Adrenal gland (tissue), 12 donors: ENCODE results near the gene MCF2L. TPM values are rescaled to one million over a fixed set of nuclear protein-coding genes. Genes with fewer than 3 reads are reported as not detected.

Experiments used
- DNase-seq, 7 donors: peaks; one replicate each; pipeline ENCODE4 v3.0.0-alpha.2; 2019 to 2020
- H3K27ac ChIP-seq, 5 donors: fragments of 200-600 bp; sonication (generic) in 4 of 5; 1 replicate in 3 of 5; 2 replicates in 2 of 5; pipeline versions ENCODE4 v1.5.1 to v1.8.0; 2016 to 2020; ENCODE audit warnings: mild to moderate bottlenecking in 1 of 5
- H3K27me3 ChIP-seq: fragments of 200-600 bp; 2 replicates; pipeline ENCODE4 v1.8.0; 2021
- H3K36me3 ChIP-seq, 2 donors: fragments of 200-600 bp; replicated peaks in 1 of 2; 1 replicate in 1 of 2; 2 replicates in 1 of 2; pipeline versions ENCODE4 v1.5.1 to v1.8.0; 2018 to 2022
- H3K4me1 ChIP-seq, 2 donors: fragments of 200-600 bp; replicated peaks in 1 of 2; 1 replicate in 1 of 2; 2 replicates in 1 of 2; pipeline versions ENCODE4 v1.5.1 to v1.8.0; 2018 to 2021
- H3K4me3 ChIP-seq, 4 donors: fragments of 200-600 bp; sonication (generic) in 3 of 4; one replicate each; pipeline ENCODE4 v1.5.1; 2016 to 2018
- H3K9me3 ChIP-seq, 3 donors: fragments of 200-600 bp; sonication (generic) in 1 of 3; replicated peaks in 1 of 3; 1 replicate in 2 of 3; 2 replicates in 1 of 3; pipeline versions ENCODE4 v1.5.1 to v1.8.0; 2016 to 2021
- POLR2A ChIP-seq, 2 donors: fragments of 450-650 bp; IDR thresholded peaks; one replicate each; pipeline ENCODE4 v1.6.1; 2017; ENCODE audit warnings: antibody characterized with exemption in 2 of 2, mild to moderate bottlenecking in 2 of 2, moderate library complexity in 1 of 2
- WGBS, 4 donors: extraction: QIAGEN DNeasy Blood & Tissue Kit in 2 of 4; methylation state at CpG; one replicate each; pipeline versions ENCODE4 v1.1.5 to v1.1.7; 2013 to 2017; 5-methylcytosine and 5-hydroxymethylcytosine counted together
- intact Hi-C, 2 donors: fragments of 100-400 bp; cut with DNase I; formaldehyde crosslinking; loops; one replicate each; pipeline versions ENCODE4 v1.14.1 to v1.15.0; 2022 to 2023
- polyA plus RNA-seq, 3 donors: library from polyadenylated mRNA; stranded (reverse); fragments of 200-250 nt in 2 of 3; fragments of 350-450 nt in 1 of 3; fragmentation: Illumina TruSeq in 1 of 3; extraction: RNeasy Lipid Tissue Mini Kit (QIAGEN cat#74804) in 1 of 3; gene quantifications; one replicate each; pipeline ENCODE4 v1.2.3, GENCODE V29; 2013 to 2014
- total RNA-seq, 9 donors: library from RNA; depleted of rRNA in 4 of 9; stranded (reverse); fragments of >200 nt in 4 of 9; fragments of 120-200 nt in 1 of 9; fragmentation: NEBNext Ultra II Directional in 1 of 9; extraction: Animal tissue kit (Norgen Biotek cat#: 25700) in 1 of 9; gene quantifications; one replicate each; pipeline versions ENCODE4 v1.1.0 to v1.2.4, GENCODE V29; 2013 to 2023
- TF ChIP-seq, protein P1 (sequence below), 6 experiments: fragments of 450-650 bp in 4 of 6; fragments of 200-600 bp in 2 of 6; sonication (generic) in 1 of 6; IDR thresholded peaks; 1 replicate in 5 of 6; 2 replicates in 1 of 6; pipeline versions ENCODE4 v1.5.1 to v1.8.0; 2016 to 2021; ENCODE audit warnings: antibody characterized with exemption in 6 of 6, mild to moderate bottlenecking in 2 of 6, moderate library complexity in 1 of 6
- donor health status: healthy with polysubstance abuse.
- donor health status: Bipolar disorder and iron deficiency.
- donor health status: DM: yes; HTN: yes; CAD: no.
- donor health status: DM: no; HTN: no; CAD: no.
- donor health status: DM: no; HTN: no; CAD: no.
- donor health status: DM: yes; HTN: yes; CAD: no.

The MCF2L gene
- total and polyA plus RNA-seq, 12 donors: 7.6 to 49.0 (median 15.3) TPM

DNA sequence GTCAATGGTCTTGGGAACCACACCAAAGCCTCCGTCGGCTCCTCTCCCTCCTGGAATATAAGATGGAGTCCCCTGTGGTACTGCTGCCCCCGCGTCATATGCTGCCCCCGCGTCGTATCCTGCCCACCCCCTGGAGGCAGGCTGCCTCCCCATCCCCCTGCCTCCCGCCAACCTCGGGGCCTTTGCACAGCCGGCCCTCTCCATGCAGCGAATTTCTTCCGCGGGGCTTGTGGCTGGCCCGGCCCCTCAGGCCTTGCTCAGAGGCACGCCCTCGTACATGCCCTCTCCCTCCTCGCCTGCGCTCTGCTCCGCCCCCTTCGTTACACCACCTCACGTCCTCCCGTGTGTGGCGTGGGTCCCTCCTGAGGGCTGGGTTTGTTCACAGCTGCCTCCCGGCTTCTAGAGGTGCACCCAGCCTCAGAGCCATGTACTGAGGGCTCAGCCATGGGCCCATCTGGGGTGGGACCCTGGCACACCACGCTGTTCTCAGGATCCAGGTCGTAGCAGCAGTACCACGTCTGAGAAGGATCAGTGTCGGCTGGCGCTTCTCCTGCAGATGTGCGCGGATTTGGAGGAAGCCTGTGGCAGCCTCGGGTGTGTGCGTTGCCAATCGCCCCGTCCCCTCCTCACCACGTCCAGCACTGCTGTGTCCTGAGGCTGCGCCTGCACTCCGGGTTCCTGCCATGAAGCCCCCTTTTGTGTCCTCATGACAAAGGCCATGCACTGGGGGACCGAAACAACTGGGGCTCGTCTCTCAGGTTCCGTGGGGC lies 47.7 kb downstream of the MCF2L start:
- 86 to 91% (median 87%) methylated on average over 23 to 41 of the region's 41 CpGs for WGBS, 4 donors
- Histone ChIP-seq H3K4me1 (no peaks in the 10 kb centered on the region), H3K27me3 (no peaks in the 10 kb centered on the region), H3K27ac (no peak overlapping the region), H3K36me3 (no peaks in the 10 kb centered on the region), H3K9me3 (no peaks in the 10 kb centered on the region), H3K4me3 (no peak overlapping the region)
- DNase-seq: no peak
- intact Hi-C loops: no loop called here
- no peak for TF ChIP-seq POLR2A (IDR thresholded peaks at IDR 0.05)
- TF ChIP-seq, protein P1, sequence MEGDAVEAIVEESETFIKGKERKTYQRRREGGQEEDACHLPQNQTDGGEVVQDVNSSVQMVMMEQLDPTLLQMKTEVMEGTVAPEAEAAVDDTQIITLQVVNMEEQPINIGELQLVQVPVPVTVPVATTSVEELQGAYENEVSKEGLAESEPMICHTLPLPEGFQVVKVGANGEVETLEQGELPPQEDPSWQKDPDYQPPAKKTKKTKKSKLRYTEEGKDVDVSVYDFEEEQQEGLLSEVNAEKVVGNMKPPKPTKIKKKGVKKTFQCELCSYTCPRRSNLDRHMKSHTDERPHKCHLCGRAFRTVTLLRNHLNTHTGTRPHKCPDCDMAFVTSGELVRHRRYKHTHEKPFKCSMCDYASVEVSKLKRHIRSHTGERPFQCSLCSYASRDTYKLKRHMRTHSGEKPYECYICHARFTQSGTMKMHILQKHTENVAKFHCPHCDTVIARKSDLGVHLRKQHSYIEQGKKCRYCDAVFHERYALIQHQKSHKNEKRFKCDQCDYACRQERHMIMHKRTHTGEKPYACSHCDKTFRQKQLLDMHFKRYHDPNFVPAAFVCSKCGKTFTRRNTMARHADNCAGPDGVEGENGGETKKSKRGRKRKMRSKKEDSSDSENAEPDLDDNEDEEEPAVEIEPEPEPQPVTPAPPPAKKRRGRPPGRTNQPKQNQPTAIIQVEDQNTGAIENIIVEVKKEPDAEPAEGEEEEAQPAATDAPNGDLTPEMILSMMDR (IDR thresholded peaks at IDR 0.05): no peak

DNA sequence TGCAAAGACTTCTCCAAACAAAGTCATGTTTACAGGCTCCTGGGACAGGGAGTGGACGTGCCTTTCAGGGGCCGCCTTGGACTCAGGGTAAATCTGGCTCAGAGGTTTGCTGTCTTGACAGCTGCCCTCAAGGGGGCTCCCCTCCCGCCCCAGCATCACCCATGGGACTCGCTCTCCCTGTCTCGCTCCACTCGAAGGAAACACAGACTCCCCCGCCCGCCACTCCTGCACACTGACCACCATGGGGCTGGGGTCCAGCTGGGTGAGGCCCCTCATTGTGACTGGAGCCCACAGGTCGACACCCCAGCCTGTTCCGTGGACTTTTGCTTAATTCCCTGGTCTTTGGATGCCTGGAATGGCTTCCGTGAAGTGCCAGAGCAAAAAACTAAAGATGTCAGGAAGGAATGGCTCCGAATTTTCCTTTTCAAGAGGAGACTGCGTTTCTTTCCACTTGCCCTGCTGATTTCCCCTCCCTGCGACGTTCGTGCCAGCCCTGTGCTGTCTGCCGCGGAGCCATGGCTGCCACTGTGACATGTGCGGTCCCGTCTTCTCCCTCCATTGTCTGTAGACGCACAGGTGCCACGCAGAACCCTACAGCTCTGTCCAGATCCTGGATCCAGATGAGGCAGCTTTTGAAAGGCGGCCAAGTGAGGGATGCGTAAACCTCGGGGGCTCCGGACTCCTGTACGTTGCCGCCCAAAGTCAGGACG lies 48.6 kb downstream of the MCF2L start:
- no peaks in the 10 kb centered on the region for H3K36me3 ChIP-seq
- H3K4me3 ChIP-seq: no peak overlapping the region
- 82 to 87% (median 84%) methylated on average over 25 to 29 of the region's 29 CpGs for WGBS, 4 donors
- no peak overlapping the region for H3K27ac ChIP-seq
- TF ChIP-seq, protein P1 (IDR thresholded peaks at IDR 0.05): no peak
- no peak for TF ChIP-seq POLR2A (IDR thresholded peaks at IDR 0.05)
- no peaks in the 10 kb centered on the region for H3K9me3 ChIP-seq
- no peak for DNase-seq
- no peaks in the 10 kb centered on the region for H3K4me1 ChIP-seq
- H3K27me3 ChIP-seq: no peaks in the 10 kb centered on the region
- intact Hi-C loops: no loop called here

DNA sequence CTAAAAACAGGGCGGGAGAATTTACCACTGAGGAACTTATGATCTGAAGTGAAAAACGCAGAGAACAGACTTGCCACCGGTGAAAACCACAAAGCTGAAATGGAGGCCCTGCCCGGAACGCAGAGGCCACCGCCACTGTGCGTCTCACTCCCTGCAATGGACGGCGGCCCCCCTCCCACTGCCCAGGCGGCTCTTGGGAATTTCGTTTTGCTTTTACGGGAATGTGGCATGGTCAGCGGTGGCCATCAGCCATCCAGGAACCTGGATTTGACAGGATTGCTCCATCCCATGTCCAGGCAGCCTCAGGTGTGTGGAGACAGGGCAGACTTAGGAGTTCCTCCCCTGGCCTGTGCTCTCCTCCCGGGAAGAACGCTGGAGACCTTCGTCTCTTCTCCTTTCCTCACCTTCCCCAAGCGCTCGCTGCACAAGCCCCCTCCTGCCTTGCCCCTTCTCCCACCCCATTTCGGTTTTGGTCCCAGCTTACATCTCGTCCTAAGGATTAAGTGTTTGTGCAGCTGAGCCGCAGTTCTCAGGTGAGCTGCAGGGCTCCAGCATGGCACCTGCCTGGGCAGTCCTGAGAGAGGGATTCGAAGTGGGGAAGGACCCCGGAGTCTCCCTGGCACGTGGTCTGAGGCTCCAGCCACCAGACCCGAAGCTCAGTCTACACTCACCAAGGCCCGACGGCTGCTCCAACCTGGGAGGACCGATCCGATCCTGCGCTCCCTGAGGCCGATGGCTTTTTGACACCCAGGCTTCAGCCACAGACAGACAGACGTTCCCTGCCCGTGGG lies 49.9 kb downstream of the MCF2L start:
- intact Hi-C loops: no loop called here
- 82 to 85% (median 84%) methylated on average over 24 to 33 of the region's 33 CpGs for WGBS, 4 donors
- H3K27me3 ChIP-seq: no peaks in the 10 kb centered on the region

More for the DNA sequence above, 49.9 kb downstream of the MCF2L start:
- Histone ChIP-seq H3K4me1 (no peaks in the 10 kb centered on the region), H3K4me3 (no peak overlapping the region), H3K36me3 (no peaks in the 10 kb centered on the region), H3K27ac (peak overlapping the region in 1 of 5 donors; percentile 3), H3K9me3 (no peaks in the 10 kb centered on the region)
- DNase-seq: no peak
- TF ChIP-seq POLR2A (IDR thresholded peaks at IDR 0.05): no peak
- TF ChIP-seq, protein P1 (IDR thresholded peaks at IDR 0.05): no peak
